ENCODE data around the gene RUNX3.

Gene RUNX3

DNA sequence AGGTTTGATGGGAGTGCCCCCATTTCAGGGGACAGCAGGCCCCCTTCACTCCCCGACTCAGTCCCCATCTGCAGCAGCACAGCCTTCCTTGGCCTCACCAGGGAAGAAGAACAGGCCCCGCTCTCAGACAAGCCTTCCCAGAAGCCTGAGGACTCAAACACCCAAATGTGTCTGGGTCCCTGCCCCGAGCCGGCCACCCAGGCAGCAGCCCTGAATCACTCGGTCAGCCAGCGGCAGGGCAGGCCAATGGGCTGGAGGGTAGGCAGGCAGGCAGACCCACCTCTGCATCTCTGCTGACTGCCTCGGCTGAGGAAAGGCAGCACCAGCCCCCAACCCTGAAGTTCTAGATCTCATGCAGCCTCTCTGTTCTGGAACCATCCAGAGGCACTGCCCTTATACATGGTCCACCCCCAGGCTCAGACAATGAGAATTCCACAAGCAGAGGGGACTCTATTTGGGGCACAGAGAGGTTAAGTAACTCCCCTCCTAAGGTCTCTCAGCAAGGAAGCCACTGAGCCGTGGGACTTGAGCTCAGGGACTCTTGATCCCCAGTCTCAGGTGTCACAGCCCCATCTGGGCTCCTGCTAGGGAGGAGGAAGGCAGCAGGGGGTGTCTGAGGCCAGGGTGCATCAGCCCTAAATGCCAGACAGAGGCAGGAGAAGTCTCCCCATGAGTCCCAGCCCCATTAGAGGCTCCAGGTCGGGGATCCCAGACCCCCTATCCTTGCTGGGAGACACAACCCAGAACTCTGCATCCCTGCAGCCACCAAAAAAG lies 33.2 kb upstream of the RUNX3 start:
- DNase-seq: no peak

DNA sequence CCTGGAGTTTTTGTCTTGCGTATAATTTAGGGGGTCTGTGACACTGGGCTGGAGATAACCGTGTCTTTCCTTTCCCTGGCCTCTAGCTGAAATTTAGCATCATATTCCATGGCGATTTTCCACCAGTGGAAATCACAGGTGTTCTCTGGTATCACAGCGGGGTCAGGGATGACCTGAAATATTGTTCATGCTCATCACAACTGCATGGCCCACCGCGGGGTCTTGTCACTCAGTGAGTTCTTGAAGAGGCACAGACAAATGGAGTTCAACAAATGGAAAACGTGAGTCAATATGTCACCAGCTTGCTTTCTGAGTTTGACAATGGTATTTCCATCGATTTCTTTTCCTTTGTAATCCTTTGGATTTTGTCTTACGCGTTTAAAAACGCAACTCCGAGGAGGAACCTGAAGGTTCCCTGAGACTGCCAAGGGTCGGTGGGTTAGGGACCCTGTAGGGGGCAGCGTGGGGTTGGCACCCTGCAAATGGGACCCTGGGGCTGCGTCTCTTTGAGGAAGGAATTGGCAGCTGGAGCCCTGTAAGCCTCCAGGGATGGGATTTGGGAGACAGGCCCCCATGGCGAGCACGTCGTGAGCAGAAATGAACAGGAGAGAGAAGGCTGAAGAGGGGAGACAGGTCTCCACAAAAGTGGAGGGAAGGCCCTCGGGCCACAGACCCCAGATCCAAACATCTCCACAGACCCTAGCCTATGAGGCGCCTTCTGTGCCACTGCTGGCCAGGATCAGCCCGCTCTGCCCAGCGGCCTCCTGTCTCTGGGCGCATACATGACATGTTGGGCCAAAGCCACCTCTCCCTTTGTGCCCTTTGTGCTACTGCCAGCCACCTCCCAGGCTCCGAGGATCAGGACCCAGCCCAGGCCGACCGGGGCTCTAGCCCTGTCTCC lies 32.1 kb upstream of the RUNX3 start:
- DNase-seq: no peak

DNA sequence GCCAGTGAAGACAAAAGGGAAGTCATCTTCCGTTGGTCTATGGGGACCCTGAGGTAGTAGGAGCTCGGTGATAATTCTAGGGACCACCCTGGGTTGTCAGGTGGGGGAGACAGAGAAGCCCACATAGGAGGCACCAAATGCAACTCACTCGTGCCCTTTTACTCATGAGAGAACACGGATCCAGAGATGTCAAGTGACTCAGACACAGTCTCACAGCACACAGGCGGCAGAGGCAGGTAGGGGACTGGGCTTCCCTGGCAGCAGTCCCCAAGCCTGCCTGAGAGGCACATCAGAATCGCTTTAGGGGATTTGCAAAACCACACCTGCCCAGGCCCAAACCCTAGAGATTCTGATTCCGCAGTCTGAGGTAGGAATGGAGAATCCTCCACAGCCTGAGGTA lies 31.3 kb upstream of the RUNX3 start:
- no peak for DNase-seq

DNA sequence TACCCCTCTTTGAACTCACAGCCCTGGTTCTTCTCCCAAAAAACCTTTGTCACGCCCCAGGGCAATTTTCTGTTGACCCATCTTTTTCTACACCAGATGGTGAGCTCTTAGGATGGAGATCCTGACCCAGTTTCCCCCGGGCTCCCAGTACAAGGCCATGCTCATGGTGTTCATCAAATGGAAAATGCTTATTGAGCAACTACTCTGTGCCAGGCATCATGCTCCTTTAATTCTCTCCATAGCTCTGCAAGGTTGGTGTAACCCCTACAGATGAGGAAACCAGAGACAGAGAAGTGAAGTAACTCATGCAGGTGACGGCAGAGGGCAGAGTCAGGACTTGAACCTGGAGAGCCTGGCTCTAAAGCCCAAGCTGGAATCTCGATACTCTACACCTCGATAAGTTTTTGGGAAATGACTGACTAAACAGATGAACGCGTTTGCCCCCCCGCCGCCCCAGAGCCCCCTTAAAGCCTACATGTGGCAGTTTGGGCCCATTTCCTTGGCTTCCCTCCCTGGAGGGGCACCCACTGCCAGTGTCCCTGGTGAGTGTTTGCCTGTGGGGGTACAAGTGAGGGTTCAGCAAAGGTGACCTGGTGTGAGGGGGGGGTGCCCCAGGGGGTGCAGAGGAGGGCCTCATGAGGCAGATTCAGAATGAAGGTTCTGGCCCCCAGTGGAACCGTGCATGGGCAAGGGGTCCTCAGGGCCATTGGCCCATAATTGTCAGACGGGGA lies 30.2 kb upstream of the RUNX3 start:
- DNase-seq: no peak

DNA sequence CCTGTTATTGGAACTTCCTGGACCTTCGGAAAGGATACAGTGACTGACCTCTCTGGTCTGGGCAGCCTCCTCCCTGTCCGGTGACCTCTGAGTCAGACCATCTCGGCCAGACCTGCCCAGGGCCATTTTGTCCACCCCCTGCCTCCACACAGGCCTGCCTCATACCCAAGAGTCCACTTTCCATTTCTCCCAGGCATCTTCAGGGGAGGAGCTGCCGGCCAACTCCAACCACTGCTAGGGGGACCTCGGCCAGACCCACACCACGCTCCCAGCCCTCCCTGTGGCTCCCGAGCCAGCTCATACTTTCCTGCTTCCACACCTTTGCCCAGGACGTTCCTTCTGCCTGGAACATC lies 29.5 kb upstream of the RUNX3 start:
- DNase-seq: no peak

DNA sequence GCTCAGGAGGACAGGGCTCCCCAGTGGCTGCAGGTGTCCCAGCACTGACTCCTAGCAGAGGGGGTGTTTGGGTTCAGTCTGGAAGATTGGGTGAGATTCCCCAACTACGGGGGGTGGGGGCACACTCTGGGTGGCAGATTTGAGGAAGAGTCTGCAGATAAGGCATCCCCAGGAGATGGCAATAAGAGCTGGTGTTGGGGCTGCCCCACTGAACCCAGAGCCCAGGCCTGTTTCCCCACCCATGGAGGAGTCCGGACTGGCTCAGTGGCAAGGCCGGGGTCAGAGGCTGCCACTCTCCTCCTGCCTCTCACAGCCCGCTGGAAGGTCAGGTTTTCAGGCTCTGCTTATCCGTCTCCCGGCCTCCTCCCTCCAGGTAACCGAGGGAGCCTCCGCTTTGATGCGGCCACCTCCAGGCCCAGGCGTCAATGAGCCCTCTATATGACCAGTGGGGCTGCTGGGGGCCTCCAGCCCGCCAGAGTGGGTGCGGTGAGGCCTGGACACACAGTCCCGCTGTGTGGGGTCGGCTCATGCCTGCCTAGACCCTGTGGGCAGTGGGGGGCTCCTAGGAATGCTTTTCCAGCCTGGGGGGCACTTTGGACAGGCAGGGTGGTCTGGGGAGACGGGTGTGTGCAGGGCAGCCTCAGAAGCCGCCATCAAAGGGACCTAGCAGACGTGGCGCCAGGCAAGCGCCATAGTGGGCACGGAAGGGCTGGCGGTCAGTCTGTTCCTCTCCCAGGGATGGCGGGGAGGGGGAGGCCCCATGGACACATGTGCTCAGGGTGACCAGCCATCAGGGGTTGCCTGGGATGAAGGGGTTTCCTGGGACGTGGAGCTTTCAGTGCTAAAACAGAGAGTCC lies 28.9 kb upstream of the RUNX3 start:
- no peak for DNase-seq

DNA sequence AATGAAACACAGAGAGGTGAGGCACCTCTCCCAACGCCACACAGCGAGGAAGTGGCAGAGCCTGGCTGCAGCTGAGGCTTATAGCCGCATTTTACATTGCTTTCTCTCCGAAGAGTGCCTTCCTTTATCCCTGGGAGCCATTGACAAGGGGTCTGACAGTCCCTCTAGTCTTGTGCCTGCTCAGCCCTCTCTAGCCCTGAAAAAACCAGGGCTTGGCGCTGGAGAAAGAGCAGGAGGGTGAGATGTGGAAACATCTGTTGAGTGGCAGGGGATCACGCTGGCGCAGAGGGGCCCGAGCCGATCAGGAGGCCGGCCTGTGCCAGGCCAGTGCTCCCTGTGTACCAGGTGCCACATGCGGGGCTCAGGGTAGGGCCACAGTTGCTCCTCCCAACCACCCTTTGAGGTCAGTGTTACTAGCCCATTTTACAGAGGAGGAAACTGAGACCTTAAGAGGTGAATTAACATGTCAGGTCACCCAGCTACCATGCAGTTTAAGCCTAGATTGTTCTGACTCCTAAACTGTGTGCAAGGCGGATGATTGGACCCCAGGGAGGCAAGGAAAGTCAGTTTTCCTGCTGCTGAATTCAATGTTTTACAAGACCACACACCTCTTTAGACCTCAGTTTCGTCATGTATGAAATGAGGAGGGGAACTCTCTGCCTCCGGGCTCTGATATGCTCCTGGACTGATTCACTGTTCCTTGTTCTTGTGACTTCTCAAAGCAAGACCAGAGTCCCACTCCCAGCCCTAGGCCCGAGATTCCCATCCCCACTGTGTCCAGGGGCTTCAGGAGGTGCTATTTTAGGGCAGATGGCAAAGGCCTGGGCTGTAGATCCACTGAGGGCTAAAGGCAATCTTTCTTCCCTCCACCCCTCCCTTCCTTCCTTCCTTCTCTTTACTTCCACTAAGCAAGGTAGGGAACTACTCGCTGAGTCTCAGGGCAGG lies 28.0 kb upstream of the RUNX3 start:
- no peak for DNase-seq

DNA sequence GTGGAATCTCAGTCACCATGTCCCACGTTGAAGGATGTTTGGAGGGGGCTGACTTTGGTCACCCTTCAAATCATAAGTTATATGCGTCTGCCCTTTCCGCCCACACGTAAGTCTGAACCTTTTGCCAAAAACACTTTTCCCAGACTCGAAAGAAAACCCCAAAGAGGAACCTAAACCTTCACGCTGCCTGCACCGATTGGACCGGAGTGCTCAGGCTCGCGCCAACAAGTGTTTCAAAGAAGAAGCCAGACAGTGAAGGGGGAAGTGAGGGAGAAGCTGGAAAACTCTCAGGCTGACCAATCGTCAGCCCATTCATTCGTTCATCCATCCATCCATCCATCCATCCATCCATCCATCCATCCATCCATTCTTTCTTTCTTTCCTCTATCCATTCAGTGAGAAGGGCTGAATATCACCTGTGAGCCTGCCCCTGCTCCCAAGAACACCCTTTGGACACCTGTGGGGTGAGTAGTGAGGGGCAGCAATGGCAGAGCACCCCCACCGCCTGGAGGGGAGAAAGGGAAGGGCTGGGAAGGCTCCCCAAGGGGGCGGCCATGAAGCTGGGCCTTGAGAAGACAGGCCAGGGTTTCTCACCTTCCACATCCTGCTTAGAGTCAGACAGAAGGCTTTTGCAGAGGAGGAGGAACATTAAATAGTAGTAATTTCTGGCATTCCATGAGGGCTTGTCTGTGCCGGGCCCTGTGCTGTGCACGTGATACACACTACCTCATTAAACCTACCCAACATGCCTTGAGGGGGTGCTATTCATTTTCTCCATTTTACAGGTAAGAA lies 27.1 kb upstream of the RUNX3 start:
- DNase-seq: no peak

DNA sequence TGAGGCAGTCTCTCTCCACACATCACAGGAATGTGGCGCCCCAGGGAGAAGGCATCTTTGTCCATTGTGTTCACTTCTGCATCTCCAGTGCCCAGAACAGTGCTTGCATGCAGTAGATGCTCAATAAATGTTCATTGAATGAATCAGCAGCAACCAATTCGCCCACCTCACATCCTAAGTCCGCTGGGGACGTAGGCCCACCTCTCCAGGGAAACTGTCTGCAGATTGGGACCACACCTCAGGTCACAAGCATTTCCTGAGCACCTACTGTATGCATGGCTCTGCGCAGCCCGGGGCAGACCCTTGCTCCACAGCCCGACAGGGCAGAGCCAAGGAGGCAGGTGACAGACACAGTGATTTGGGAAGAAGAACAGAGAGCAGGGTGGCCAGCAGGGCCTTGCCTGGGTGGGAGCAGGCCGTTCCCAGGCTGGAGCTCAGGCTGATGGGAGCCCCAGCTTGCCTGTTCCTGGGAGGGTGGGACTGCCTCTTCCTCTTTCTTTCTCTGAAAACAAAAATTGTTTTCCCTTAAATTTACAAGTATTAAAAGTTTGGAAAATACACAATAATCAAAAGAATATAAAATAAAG lies 25.8 kb upstream of the RUNX3 start:
- DNase-seq: no peak

DNA sequence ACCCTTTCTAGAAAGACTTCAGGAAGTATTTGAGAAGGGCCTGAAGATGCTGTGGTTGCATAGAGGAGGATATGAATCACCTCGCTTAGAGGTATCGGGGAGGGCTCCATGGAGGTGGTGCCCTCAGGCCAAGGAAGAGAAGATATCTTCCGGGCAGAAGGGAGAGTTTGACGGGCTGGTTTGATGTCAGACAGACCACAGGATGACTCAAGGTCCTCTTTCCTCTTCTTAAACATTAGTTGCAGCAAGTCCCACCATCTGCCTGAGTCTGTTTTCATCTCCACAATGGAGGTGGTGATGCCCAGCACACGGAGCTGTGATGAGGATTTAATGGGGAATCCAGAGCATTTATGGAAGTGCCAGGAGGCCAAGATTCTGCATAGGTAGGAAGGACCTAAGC lies 25.1 kb upstream of the RUNX3 start:
- DNase-seq: peak; percentile 20

DNA sequence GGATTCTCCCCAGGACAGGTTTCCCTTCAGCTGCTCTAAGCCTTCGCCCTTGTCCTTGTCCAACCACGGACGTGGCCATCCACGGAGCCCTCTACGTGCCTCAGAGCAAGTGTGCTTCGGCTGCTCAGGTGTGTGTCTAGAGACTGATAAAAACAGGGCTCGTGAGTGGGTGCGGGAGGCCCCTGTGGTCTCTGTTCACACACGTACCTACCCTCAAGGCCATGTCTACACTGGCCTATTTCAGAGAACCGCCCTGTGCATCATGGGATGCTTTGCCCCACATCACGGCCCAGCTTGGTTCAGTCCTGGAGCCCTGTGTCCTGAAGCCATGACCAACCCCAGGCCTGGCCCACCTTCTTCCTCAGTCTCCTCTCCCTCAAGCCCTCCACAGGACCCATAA lies 24.6 kb upstream of the RUNX3 start:
- DNase-seq: no peak

DNA sequence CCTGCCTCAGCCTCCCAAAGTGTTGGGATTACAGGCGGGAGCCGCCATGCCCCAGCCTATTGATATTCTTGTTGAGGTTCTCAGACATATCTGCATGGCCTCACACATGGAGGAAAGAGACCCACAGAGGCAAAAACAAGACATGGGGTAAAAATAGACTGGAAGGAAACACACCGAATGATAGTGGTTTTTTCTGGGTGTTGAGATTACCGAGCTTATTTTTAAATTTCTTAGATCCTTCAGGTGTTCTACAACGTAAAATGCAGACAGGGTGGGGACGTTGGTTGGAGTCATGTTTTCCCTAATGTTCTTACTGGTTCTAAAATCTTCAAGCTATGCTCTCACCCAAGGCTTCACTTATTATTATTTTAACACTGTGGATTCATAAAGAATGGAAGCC lies 23.9 kb upstream of the RUNX3 start:
- DNase-seq: no peak

DNA sequence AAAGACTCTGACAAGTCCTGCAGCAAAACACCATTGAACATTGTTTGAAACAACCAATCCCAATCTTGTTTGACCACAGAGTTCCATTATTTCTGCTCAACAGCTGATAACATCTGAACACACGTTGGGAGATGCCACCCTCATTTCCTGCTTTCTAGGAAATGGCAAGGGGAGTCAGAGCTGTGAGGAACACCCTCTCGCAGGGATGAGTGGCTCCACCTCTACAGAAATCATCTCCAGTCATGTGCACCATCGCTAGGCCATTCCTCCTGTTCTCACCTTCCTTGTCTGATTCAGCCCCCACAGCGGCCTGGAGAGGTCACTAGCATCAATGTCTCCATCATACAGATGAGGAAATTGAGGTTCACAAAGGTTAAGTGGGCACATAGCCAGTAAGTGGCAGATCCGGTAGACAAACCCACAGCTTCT lies 22.4 kb upstream of the RUNX3 start:
- DNase-seq: peak; percentile 64

DNA sequence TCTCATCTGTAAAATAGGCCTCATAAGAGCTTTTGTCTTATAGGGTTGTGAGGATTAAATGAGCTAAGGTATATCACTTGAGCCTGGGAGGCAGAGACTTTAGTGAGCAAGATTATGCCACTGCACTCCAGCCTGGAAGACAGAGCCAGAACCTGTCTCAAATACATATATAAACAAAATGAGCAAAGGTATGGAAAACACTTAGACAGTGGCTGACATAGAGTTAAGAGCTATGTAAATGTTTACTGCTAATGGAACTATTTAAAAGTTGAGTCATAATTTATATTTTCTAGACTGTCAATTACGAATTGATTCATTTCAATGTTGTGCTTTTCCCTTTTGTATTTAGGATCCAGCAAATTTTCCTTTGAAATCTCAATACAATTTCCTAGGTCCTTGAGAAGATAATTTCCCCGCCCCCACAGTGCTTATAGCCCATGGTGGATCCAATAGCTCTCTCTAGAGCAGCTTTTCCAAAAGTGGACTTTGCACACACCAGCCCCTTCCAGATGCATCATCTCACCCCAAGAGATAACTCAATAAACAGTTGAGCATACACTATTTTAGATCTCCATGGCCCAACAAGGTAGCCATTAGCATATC lies 21.8 kb upstream of the RUNX3 start:
- DNase-seq: no peak

DNA sequence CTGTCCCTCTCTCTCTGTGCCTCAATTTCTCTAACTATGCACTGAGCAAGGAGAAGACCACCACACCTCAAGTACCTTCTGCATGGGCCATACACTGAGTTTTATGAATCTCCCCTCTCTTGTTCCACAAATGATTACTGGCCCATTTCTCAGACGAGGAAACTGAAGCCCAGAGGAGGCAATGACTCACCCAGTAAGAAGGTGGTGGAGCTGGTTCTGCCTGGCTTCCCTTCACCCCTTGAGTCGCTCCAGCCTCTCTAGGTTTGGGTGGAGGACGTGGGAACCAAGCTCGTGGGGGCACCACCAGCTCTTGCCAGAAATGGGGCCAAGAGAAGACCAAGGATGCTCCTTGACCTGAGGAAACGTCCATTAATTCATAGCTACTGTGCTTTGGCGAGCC lies 21.3 kb upstream of the RUNX3 start:
- DNase-seq: no peak

DNA sequence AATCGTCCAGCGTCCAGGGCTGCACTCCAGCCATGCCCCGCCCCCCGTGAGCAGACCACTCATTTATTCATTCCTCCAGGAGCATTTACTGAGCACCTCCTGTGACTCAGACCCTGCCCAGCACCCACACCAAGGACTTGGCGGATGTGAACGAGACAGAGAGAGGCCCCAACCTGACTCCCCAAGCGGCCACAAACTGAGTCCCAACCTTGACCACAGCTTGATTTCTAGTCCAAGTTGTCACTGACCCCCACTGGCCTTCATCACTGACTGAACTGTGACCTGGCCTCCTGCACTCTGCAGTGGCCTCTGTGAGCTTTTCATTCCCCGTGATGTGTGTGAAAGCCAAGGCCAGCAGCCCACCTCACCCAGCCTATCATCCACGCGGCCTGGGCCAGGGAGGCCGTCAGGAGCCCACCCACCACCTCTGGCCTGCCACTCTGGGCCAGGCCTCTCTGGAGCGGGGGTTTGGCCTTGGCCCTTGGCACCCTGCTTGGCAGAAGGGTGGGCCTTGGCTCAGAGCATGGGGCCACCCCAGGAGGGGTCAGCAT lies 19.3 kb upstream of the RUNX3 start:
- no peak for DNase-seq

DNA sequence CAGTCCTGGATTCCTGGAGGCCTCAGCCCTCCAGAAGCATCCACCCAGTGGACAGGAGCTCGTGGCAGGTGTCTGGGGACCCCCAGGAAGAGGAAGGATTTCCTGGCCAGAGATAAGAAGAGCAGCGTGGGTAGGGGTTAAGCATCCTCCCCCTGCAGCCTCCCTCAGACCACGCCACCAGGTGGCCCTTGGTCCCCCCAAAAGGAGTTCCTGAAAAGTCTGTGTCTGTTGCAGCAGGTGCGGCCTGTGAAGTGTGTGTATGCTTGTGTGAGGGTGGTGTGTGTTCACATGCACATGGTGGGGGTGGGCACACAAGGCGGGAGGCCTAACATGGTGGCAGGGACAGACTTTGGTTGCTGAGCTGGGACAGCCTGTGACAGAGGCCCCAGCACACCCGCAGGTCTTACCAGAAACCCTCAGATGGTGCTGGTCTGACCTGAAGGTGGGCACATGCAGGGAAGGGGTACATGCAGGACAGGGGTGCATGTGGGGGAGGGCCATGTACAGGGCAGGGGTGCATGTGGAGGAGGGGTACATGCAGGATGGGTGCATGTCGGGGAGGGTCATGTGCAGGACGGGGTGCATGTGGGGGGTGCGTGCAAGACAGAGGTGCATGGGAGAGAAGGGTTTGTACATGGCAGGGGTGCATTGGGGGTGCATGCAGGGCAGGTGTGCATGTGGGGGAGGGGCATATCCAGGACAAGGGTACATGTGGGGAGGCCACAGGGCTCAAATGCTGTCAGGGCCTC lies 18.2 kb upstream of the RUNX3 start:
- DNase-seq: no peak

DNA sequence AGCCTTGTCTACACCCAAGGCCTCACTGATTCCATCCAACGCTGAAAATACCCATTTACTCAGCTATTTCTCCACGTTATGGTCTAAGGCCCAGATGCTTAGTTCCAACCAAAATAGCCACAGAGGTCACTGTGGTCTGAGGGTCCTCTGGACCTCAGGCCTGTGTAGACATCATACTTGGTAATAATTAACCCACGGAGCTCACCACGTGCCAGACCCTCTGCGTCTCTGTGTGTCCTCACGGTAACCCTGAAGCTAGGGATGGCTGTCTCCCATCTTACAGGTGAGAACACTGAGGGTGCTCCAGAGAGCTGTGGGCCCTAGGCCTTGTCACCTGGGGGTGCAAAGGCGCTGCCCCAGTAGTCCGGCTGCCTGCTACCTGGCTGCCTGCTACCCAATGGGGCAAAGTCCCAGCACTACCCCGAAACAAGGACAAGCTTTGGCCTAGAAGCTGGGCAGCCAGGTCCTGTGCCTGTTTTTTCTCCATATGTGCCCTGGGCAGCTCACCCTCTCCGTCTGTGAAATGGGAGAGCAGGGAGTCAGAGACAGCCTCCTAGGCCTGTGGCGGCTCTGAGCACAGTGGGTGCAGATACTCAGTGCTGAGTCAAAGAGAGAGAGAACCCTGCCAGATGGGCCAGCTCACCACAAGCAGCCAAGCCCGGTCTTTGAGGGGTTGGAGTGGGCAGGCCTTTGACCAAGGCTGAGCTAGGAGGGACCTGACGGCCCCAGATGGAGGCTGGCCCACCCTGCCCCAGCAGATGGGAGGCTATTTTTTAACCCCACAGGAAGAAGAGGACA lies 17.0 kb upstream of the RUNX3 start:
- no peak for DNase-seq
